HuH-7 (cell line): ENCODE results near the gene HENMT1.
"Not testable (repeated sequence)": the region's sequence is repeated elsewhere in the genome, so short reads cannot be mapped to it uniquely, and the experiment has no call there.

Source experiments
- DNase-seq: peaks from one replicate; pipeline ENCODE4 v3.0.0; 2011; ENCODE audit warnings: low spot score

HENMT1 gene

DNA sequence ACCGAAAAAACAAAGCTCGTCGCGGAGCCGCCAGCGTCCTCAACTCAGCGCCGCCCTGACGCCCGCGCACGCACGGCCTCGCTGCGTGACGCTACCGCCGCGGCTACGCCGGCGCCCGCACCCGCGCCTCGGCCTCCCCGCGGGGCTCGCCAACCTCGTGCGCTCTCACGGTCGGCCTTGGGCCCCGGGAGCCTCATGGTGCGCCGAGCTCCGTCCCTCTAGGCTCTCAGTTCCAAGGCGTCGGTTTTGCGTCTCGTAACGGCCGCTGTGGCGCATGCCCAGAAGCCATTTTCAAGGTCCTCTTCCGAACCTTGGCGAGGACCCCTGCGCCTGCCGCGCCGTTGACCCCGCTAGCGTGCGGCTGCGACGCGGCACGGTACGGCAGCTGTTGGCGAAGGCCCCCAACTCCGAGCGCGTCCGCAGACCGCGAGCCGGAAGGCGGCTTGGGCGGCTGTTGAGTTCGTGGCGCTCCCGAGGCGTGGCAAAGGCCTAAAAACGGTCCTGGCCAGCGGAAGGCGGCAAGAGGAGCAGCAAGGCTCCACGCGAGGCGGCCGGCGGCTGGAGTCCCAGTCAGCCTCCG lies at the start of gene HENMT1:
HENMT1 (minus strand) TSS at position 64 of the 580 bp plus-strand sequence. CDS start 1,209 bp downstream, outside the sequence.
- no peak for DNase-seq

GRCh38 chr1:108708691-108709660 lies 48.1 kb upstream of the HENMT1 start:
- DNase-seq, result peak; percentile 7

- no peak for DNase-seq
These were observed 45.8 kb upstream of the HENMT1 start for GRCh38 chr1:108706643-108707042.

GRCh38 chr1:108704496-108704895 lies 43.6 kb upstream of the HENMT1 start:
- DNase-seq, result no peak

DNA sequence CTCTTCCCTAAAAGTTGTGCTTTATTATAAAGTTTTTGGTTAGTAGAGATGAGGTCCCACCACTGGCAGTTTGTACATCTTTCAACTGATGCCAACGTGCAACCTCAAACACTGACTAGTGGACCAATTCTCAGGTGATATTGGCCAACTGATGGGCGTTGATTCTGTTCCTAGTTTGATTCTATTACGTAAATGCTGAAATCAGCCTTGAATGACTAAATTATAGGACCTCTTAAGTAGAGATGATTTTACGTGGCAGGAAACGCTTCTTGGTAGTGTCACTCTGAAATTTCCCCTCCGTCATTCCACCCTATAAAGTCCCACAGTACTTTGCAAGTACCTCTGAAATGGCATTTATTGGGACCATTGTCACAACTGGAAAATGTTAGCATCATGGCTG lies 43.0 kb upstream of the HENMT1 start:
- no peak for DNase-seq

GRCh38 chr1:108702109-108702508 lies 41.2 kb upstream of the HENMT1 start:
- DNase-seq, result not testable (repeated sequence)

DNA sequence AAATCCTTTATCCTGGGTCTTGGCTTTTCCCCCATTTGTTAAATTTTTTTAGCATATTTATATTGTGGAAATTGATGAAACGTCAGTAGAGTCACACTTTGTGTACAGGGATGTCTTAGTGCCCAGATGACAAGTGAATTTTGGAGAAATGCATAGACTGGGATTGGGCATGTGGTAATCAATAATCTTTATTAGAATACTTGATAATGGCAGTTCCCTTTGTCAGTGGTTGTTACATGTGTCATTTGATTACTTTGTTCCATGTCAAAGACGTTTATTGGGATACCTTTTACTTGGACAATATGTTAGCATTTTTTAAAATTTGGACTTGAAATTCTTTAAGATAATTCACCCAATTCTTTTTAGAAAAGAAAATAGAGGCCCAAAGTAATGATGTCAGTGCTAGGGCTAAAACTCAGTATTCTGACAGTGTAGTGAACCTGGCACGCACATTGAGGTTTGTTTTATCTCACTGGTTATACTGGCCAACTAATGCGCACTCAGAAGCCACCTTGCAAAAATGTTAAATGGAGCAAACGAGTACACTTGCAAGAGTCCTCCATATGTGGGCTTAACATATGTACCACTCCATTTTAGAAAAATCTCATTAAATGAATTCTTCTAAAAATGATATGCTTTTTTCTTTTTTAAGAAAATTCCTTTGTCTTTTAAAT lies 40.4 kb upstream of the HENMT1 start:
- no peak for DNase-seq

DNA sequence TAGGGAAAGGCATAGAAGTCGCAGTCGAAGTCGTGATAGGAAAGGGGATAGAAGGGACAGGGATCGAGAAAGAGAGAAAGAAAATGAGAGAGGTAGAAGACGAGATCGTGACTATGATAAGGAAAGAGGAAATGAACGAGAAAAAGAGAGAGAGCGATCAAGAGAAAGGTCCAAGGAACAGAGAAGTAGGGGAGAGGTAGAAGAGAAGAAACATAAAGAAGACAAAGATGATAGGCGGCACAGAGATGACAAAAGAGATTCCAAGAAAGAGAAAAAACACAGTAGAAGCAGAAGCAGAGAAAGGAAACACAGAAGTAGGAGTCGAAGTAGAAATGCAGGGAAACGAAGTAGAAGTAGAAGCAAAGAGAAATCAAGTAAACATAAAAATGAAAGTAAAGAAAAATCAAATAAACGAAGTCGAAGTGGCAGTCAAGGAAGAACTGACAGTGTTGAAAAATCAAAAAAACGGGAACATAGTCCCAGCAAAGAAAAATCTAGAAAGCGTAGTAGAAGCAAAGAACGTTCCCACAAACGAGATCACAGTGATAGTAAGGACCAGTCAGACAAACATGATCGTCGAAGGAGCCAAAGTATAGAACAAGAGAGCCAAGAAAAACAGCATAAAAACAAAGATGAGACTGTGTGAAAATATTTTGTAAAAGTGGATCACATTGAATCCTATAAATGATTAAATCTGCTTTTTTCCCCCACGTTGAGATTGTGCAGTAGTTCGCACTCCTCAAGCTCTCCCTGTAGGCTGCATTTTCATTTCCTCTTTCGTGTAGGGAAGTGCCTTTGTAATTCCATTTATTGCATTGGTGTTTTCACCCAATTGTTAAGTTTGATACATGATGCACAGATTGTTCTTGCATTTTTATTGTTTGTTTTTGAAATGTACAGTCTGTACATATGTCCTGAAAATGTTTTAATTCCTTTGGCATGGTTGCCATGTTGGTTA lies 38.8 kb upstream of the HENMT1 start:
- no peak for DNase-seq

DNA sequence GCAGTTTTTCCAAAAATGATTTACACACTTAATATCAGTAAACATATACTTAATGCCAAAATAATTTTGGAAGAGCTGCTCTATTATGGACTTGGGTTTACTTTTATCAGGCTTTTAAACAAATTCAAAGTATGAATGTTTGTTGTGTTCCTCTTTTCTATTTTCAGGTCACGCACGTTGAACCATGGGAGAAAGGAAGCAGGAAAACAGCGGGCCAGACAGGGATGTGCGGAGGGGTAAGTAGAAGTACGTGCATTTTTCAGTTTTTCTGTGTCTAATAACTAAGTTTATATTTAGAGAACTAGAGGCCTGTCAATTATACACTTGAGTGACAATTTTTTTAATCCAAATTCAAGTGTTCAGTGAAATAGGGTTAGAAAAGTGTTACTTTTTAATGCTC lies 34.6 kb upstream of the HENMT1 start:
- no peak for DNase-seq

DNA sequence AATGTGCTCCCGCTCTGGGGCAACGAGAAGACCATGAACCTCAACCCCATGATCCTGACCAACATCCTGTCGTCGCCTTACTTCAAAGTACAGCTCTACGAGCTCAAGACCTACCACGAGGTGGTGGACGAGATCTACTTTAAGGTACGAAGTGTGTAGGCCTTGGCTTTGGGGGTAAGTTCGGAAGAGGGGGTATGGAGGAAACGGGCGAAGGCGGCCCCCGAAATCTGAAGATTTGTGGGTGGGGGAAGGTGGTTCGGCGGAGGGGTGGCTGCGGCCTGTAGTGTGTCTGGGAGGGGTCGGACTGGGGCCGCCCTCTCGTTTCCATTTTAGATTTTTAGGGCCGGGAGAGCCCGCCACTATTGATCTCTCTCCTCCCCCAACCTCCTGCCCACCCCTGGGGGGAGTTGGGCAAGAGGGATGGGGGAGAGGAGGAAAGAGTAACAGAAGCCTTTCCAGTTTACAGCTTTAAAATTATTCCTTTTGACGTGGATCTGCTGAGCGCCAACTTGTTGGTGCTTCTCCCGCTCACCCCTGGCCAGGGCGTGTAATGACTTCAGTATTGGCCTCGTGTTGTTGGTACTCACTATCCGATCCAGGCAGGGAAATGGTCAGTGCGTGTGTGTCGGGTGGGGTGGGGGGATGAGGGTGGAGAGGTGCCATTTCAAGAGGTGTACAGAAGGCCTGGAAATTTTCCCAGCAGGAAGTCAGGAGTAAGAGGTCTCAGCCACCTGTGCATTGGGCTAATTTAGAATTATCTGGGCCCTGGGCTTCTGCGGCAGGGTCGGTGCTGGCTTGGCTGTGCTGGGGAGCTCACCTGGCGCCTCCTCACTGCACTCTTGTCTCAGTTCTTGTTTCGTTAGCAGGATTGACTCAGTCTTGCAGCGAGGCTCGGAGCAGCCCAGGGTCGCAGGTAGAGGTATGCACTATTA lies 32.1 kb upstream of the HENMT1 start:
- peak; percentile 34 for DNase-seq

- peak; percentile 90 for DNase-seq
These were observed 31.2 kb upstream of the HENMT1 start, which contains the start of gene PRPF38B for GRCh38 chr1:108691942-108692723. PRPF38B (plus strand) TSS chr1:108692310; CDS start chr1:108692592, 282 bp downstream.

GRCh38 chr1:108691128-108691941 lies 30.4 kb upstream of the HENMT1 start:
- DNase-seq, result no peak

GRCh38 chr1:108686614-108687313 lies 25.9 kb upstream of the HENMT1 start:
- DNase-seq, result no peak

- no peak for DNase-seq
These were observed 24.6 kb upstream of the HENMT1 start for GRCh38 chr1:108685529-108685928.

DNA sequence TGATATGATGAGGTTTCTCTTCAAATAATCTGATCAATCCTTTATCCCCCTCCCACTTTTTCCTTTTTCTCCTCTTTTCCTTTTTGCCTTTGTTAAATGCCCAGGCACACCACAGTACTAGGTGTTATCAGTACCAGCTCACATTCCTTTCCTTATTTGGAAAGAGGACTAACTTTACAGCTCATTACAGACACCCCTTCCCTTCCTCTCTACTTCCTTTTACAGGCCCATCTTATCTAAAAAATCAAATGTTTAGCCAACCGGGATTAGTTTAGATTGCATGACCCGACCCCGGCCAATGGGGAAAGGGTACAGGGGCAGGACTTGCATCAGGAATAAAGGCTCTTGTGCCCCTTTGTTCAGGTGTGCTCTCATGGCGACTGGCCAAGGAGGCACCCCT lies 20.8 kb upstream of the HENMT1 start:
- DNase-seq, result not testable (repeated sequence)

DNA sequence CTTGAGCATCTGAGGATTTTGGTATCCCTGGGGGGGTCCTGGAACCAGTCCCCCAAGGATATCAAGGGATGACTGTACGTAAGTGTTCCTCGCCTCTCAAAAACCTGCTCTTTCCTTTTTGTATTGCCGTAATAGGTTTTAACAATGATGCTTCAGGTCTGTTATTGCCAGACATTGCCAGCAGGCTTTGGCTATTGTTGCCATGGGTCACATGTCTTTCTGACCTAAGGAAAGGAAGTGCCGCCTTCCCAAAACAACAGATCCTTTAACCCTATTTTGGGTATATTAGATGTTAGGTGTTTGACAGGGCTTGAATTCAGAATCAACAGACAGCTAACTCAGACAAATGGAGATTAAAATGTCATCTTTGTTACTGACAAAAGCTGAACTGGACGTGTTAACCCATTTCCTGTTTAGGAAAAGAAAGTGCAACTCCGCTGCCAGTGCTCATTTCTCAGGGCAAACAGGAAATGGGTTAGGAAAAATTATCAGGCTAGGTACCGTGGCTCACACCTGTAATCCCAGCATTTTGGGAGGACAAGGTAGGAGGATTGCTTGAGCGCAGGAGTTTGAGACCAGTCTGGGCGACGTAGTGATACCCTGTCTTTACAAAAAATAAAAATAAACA lies 18.8 kb upstream of the HENMT1 start:
- DNase-seq, result no peak

- DNase-seq, result no peak
These were observed 17.8 kb upstream of the HENMT1 start for GRCh38 chr1:108678706-108679105.

DNA sequence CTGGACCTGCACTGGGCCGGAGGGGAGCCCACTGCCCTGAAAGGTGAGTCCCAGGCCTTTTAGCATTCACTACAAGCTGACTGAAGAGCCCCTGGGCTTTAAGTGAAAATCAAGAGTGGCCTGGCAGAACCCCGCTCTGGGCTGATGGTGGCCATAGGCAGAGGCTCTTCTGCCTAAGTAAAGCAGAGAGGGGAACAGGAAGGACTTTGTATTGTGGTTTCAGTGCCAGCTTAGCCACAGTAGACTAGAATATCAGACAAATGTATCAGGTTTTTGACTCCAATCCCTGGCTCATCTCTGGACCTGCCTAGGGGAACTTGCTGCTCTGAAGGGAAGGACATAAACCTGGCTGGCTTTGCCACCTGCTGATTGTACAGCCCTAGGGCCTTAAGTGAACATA lies 10.2 kb upstream of the HENMT1 start:
- DNase-seq, result no peak
